H9 (cell line): ENCODE results near the gene CD300C. TPM values are rescaled to one million over a fixed set of nuclear protein-coding genes. Genes with fewer than 3 reads are reported as not detected.
"Not testable (repeated sequence)": the region's sequence is repeated elsewhere in the genome, so short reads cannot be mapped to it uniquely, and the experiment has no call there.

Experiments used
- DNase-seq: peaks from one replicate; pipeline ENCODE4 v3.0.0-alpha.2; 2017
- H2AFZ ChIP-seq: one replicate; pipeline ENCODE4 v1.6.1; 2013; ENCODE audit warnings: mild to moderate bottlenecking, low read length, control low read depth, moderate library complexity
- H2AK5ac ChIP-seq: 2 replicates; pipeline ENCODE4 v1.6.1; 2013; ENCODE audit warnings: low read length, control low read depth, mixed read lengths; ENCODE audit not compliant: insufficient read length
- H2BK120ac ChIP-seq: one replicate; pipeline ENCODE4 v1.6.1; 2013; ENCODE audit warnings: low read depth, mild to moderate bottlenecking, low read length, control low read depth, inconsistent platforms; ENCODE audit not compliant: poor library complexity, severe bottlenecking
- H2BK12ac ChIP-seq: 2 replicates; pipeline ENCODE4 v1.6.1; 2013; ENCODE audit warnings: low read length, control low read depth, mixed read lengths, low read depth; ENCODE audit not compliant: insufficient read length
- H2BK15ac ChIP-seq: 2 replicates; pipeline ENCODE4 v1.6.1; 2013; ENCODE audit warnings: low read depth, low read length, control low read depth
- H2BK20ac ChIP-seq: one replicate; pipeline ENCODE4 v1.6.1; 2013; ENCODE audit warnings: low read depth, mild to moderate bottlenecking, low read length, control low read depth, inconsistent platforms; ENCODE audit not compliant: poor library complexity, severe bottlenecking
- H2BK5ac ChIP-seq: 2 replicates; pipeline ENCODE4 v1.6.1; 2013; ENCODE audit warnings: low read length, control low read depth, mixed read lengths; ENCODE audit not compliant: insufficient read length
- H3K14ac ChIP-seq: 2 replicates; pipeline ENCODE4 v1.6.1; 2013; ENCODE audit warnings: low read length, control low read depth; ENCODE audit not compliant: insufficient read depth
- H3K18ac ChIP-seq: 2 replicates; pipeline ENCODE4 v1.6.1; 2013; ENCODE audit warnings: low read depth, mild to moderate bottlenecking, mixed read lengths, low read length, control low read depth; ENCODE audit not compliant: insufficient read length
- H3K23ac ChIP-seq: 2 replicates; pipeline ENCODE4 v1.6.1; 2013; ENCODE audit warnings: low read length, control low read depth, mixed read lengths, low read depth; ENCODE audit not compliant: insufficient read length
- H3K23me2 ChIP-seq: 2 replicates; pipeline ENCODE4 v1.6.1; 2013; ENCODE audit warnings: low read depth, mild to moderate bottlenecking, mixed read lengths, low read length, control low read depth; ENCODE audit not compliant: insufficient read length, poor library complexity, severe bottlenecking
- H3K27ac ChIP-seq: 2 replicates; pipeline ENCODE4 v1.5.1; 2013; ENCODE audit warnings: low read length, control low read depth, mixed read lengths, low read depth; ENCODE audit not compliant: insufficient read length
- H3K27me3 ChIP-seq: 2 replicates; pipeline ENCODE4 v1.6.1; 2013; ENCODE audit warnings: low read length, control low read depth, inconsistent platforms; ENCODE audit not compliant: insufficient read depth
- H3K4ac ChIP-seq: 2 replicates; pipeline ENCODE4 v1.6.1; 2013; ENCODE audit warnings: low read depth, mild to moderate bottlenecking, control low read depth, inconsistent platforms, low read length, moderate library complexity
- H3K4me1 ChIP-seq: 2 replicates; pipeline ENCODE4 v1.6.1; 2013; ENCODE audit warnings: low read length, control low read depth, inconsistent platforms; ENCODE audit not compliant: insufficient read depth
- H3K4me2 ChIP-seq: 2 replicates; pipeline ENCODE4 v1.6.1; 2013; ENCODE audit warnings: low read length, control low read depth, mixed read lengths; ENCODE audit not compliant: insufficient read length, insufficient read depth
- H3K56ac ChIP-seq: 2 replicates; pipeline ENCODE4 v1.6.1; 2013; ENCODE audit warnings: low read depth, mild to moderate bottlenecking, mixed read lengths, low read length, control low read depth; ENCODE audit not compliant: insufficient read length
- H3K79me1 ChIP-seq: 2 replicates; pipeline ENCODE4 v1.6.1; 2013; ENCODE audit warnings: low read depth, mild to moderate bottlenecking, moderate library complexity, low read length, control low read depth, inconsistent platforms; ENCODE audit not compliant: insufficient read depth, poor library complexity, severe bottlenecking
- H3K79me2 ChIP-seq: 2 replicates; pipeline ENCODE4 v1.6.1; 2013; ENCODE audit warnings: low read length, control low read depth, inconsistent platforms; ENCODE audit not compliant: insufficient read depth
- H3K9ac ChIP-seq: 2 replicates; pipeline ENCODE4 v1.6.1; 2013; ENCODE audit warnings: low read length, control low read depth, mixed read lengths; ENCODE audit not compliant: insufficient read length; ENCODE audit errors: extremely low read depth
- H3K9me3 ChIP-seq: one replicate; pipeline ENCODE4 v1.6.1; 2013; ENCODE audit warnings: low read depth, low read length, inconsistent platforms; ENCODE audit not compliant: control insufficient read depth
- H3T11ph ChIP-seq: one replicate; pipeline ENCODE4 v1.6.1; 2013; ENCODE audit warnings: mild to moderate bottlenecking, low read length, control low read depth, inconsistent platforms
- H4K20me1 ChIP-seq: one replicate; pipeline ENCODE4 v1.6.1; 2013; ENCODE audit not compliant: control insufficient read depth, insufficient read length, insufficient read depth
- H4K5ac ChIP-seq: 2 replicates; pipeline ENCODE4 v1.6.1; 2013; ENCODE audit warnings: low read depth, mild to moderate bottlenecking, mixed read lengths, low read length, control low read depth; ENCODE audit not compliant: insufficient read length
- H4K8ac ChIP-seq: replicated peaks from 2 replicates; pipeline ENCODE4 v1.6.1; 2013; ENCODE audit warnings: low read length, control low read depth, mixed read lengths, low read depth; ENCODE audit not compliant: insufficient read length
- H4K91ac ChIP-seq: 2 replicates; pipeline ENCODE4 v1.6.1; 2013; ENCODE audit warnings: low read depth, mild to moderate bottlenecking, moderate library complexity, mixed read lengths, low read length, control low read depth; ENCODE audit not compliant: insufficient read length
- H3K27ac Mint-ChIP-seq, 3 experiments: 2 replicates in 2 of 3; 3 replicates in 1 of 3; pipeline ENCODE4 v1.8.0; 2020 to 2021; ENCODE audit warnings: mixed read lengths in 3 of 3, mild to moderate bottlenecking in 1 of 3, moderate library complexity in 1 of 3
- H3K27me3 Mint-ChIP-seq: 2 replicates; pipeline ENCODE4 v1.8.0; 2021; ENCODE audit warnings: low read depth, mild to moderate bottlenecking, moderate library complexity, mixed read lengths
- H3K36me3 Mint-ChIP-seq, 3 experiments: 2 replicates in 2 of 3; 3 replicates in 1 of 3; pipeline ENCODE4 v1.8.0; 2020 to 2021; ENCODE audit warnings: low read depth in 3 of 3, mixed read lengths in 3 of 3; ENCODE audit not compliant: insufficient read depth in 1 of 3
- H3K4me1 Mint-ChIP-seq, 2 experiments: 2 replicates each; pipeline ENCODE4 v1.8.0; 2020; ENCODE audit warnings: mixed read lengths in 2 of 2
- H3K4me3 Mint-ChIP-seq, 2 experiments: 2 replicates in 1 of 2; 3 replicates in 1 of 2; pipeline ENCODE4 v1.8.0; 2020 to 2021; ENCODE audit warnings: mild to moderate bottlenecking in 2 of 2, mixed read lengths in 2 of 2, moderate library complexity in 1 of 2
- H3K9me3 Mint-ChIP-seq, 2 experiments: 2 replicates in 1 of 2; 3 replicates in 1 of 2; pipeline ENCODE4 v1.8.0; 2020; ENCODE audit warnings: mild to moderate bottlenecking in 2 of 2, mixed read lengths in 2 of 2, moderate library complexity in 1 of 2
- CTCF ChIP-seq: fragments of 200-600 bp; sonication (generic); conservative IDR thresholded peaks from 3 replicates; pipeline ENCODE4 v1.8.0; 2021; ENCODE audit warnings: antibody characterized with exemption, mild to moderate bottlenecking
- WGBS: extraction: QIAGEN DNeasy Blood & Tissue Kit; methylation state at CpG from one replicate; pipeline ENCODE4 v1.1.7; 2013; ENCODE audit warnings: missing lambda C conversion rate, low lambda C conversion rate, mixed read lengths; ENCODE audit not compliant: insufficient read length; ENCODE audit errors: extremely low coverage; 5-methylcytosine and 5-hydroxymethylcytosine counted together
- total RNA-seq: library from RNA; stranded (reverse); gene quantifications from 2 replicates; pipeline ENCODE4 v1.2.1, GENCODE V29; 2021

Gene CD300C
- total RNA-seq, 1 experiment from 2014 or later = not detected

GRCh38 chr17:74574489-74575142, 28.7 kb upstream of the CD300C start:
- H3K18ac ChIP-seq = no peak overlapping the region
- no peak for TF ChIP-seq CTCF
- no peak overlapping the region for H3K14ac ChIP-seq
- no peak for DNase-seq
- no peak overlapping the region for H3K27ac ChIP-seq
- H3K79me1 ChIP-seq = no peaks in the 10 kb centered on the region
- no CpG with 5 or more reads among the region's 5 CpGs for WGBS
- no peak overlapping the region for H2BK120ac ChIP-seq
- no peak overlapping the region for H2AK5ac ChIP-seq
- H3K9me3 Mint-ChIP-seq = peaks cover 0 to 3% of the 10 kb centered on the region in 2 experiments; a peak in 2 of 5 replicates
- no peak overlapping the region for H3K56ac ChIP-seq
- H3K27me3 ChIP-seq = no peaks in the 10 kb centered on the region
- no peak overlapping the region for H2BK15ac ChIP-seq
- H3K4me3 Mint-ChIP-seq = no peak overlapping the region
- no peak overlapping the region for H3K9ac ChIP-seq
- H3K9me3 ChIP-seq = no peaks in the 10 kb centered on the region
- no peak overlapping the region for H2BK12ac ChIP-seq
- H4K20me1 ChIP-seq = no peaks in the 10 kb centered on the region
- no peak overlapping the region for H3K4ac ChIP-seq
- no peak overlapping the region for H3K23ac ChIP-seq
- H3K4me1 ChIP-seq = peaks cover 4% of the 10 kb centered on the region; the same call in 1 of the 2 replicates
- H2AFZ ChIP-seq = no peak overlapping the region
- no peaks in the 10 kb centered on the region for H3K36me3 Mint-ChIP-seq
- H4K8ac ChIP-seq = no peak overlapping the region
- H3K27me3 Mint-ChIP-seq = peaks cover 45% of the 10 kb centered on the region
- H2BK5ac ChIP-seq = no peak overlapping the region
- no peaks in the 10 kb centered on the region for H3K23me2 ChIP-seq
- peaks cover 6 to 7% of the 10 kb centered on the region in 2 experiments for H3K4me1 Mint-ChIP-seq
- no peak overlapping the region for H4K91ac ChIP-seq
- H3T11ph ChIP-seq = no peak overlapping the region
- no peak overlapping the region for H2BK20ac ChIP-seq
- H4K5ac ChIP-seq = no peak overlapping the region
- no peaks in the 10 kb centered on the region for H3K79me2 ChIP-seq
- H3K4me2 ChIP-seq = no peak overlapping the region
- H3K27ac Mint-ChIP-seq = no peak overlapping the region

DNA sequence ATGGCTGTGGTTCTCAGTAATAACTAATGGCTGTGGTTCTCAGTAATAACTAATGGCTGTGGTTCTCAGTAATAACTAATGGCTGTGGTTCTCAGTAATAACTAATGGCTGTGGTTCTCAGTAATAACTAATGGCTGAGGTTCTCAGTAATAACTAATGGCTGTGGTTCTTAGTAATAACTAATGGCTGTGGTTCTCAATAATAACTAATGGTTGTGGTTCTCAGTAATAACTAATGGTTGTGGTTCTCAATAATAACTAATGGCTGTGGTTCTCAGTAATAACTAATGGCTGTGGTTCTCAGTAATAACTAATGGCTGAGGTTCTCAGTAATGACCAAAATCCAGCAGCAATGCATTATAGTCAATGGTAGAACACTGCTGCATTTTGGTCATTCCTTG, 27.7 kb upstream of the CD300C start:
- H2AK5ac ChIP-seq, H3K4me1 Mint-ChIP-seq, H3K36me3 Mint-ChIP-seq, H3K4me1 ChIP-seq, H3K79me1 ChIP-seq, H3K9ac ChIP-seq, H3K27ac Mint-ChIP-seq, H2BK120ac ChIP-seq, H2BK20ac ChIP-seq, H3K23ac ChIP-seq, H3K14ac ChIP-seq, H3K4ac ChIP-seq, H4K20me1 ChIP-seq, H2BK5ac ChIP-seq, H3K4me3 Mint-ChIP-seq, H4K8ac ChIP-seq, H3K23me2 ChIP-seq, H3K4me2 ChIP-seq, H3K18ac ChIP-seq, H4K5ac ChIP-seq, H3K9me3 ChIP-seq, H3K9me3 Mint-ChIP-seq, H3K27me3 ChIP-seq, H3K56ac ChIP-seq, DNase-seq, H3K27ac ChIP-seq, H3K79me2 ChIP-seq, H2BK15ac ChIP-seq, H2AFZ ChIP-seq, H2BK12ac ChIP-seq, H3T11ph ChIP-seq, H4K91ac ChIP-seq: not testable (repeated sequence)
- peaks cover 42% of the 10 kb centered on the region for H3K27me3 Mint-ChIP-seq
